HG03378 (cell line): ENCODE data around the gene PHKA2.
A peak's percentile ranks its signal among the peaks of the same experiment; 100 is the strongest.
"Not testable (repeated sequence)": the region's sequence is repeated elsewhere in the genome, so short reads cannot be mapped to it uniquely, and the experiment has no call there.

Experiments
- ATAC-seq: cut with Tn5 transposase; IDR thresholded peaks from one replicate; pipeline ENCODE4 v1.9.1; 2021; ENCODE audit warnings: mild to moderate bottlenecking, moderate library complexity; ENCODE audit not compliant: unreplicated experiment

PHKA2 gene

DNA sequence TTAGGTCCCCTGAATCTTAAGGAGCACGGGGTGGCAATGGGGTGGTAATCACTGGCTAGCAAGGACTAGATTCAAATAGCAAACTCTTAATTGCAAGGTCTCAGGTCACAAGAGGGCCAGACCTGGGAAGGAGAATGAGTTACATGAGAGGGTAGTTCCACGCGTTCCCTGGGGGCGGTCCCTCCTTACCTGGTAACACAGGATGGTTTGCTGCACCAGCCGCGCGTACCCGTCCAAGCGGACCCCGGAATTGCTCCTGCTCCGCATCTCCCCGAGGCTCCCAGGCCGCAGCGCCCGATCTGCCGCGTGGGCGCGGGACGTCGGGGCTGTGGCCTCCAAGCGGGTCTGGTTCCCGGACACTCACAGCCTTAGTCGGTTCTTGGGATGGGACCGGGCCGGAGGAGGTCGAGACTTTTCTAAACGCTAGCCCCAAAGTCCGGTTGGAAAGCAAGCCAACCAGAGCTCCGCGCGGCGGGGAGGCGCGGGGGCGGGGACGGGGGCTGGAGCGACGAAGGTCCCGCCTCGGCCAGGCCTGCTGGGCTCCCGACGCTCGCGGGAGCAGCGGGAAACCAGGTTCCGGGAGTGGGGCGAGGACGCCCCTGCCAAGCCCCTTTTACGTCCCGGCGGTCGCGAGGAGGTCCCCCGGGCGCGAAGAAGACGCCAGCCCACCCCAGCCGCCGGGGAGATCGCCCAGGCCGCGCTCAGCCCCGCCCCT lies at the start of gene PHKA2:
Gene PHKA2 (minus strand): TSS at position 449 of the 715 bp plus-strand sequence. CDS start 182 bp downstream, at position 267.
- peak; percentile 31 for ATAC-seq

DNA sequence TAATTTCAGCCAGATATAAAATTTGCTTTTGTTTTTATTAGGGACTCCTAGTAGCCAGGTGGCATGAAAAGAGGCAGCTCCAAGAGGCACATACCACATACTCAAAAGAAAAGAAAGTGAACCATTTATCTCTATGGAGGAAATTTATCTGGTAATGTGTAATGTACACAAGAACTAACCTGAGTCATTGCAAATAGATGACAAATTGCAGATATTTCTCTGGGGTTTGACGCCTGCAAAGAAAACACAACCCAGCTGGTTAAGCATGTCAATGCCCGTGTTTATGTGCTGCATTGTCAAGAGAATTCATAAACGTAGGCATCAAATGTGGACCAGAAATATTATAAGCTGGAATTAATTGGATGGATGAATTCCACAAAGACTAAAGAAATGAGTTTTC lies 46.9 kb upstream of the PHKA2 start:
- no peak for ATAC-seq

DNA sequence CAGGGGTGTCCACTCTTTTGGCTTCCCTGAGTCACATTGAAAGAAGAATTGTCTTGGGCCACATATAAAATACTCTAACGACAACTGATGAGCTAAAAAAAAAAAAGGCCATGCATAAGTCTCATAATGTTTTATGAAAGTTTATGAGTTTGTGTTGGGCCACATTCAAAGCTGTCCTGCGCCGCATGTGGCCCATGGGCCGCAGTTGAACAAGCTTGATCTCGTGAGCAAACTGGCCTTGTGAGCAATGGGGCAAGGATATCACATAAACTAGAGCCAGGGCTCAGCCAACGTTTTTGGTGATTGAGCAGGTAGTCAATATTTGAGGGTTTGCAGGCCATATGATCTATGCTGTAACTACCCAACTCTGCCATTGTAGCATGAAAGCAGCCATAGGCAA lies 44.6 kb upstream of the PHKA2 start:
- ATAC-seq = no peak

- ATAC-seq = no peak
Measured at GRCh38 chrX:19024366-19024765, 40.5 kb upstream of the PHKA2 start.

DNA sequence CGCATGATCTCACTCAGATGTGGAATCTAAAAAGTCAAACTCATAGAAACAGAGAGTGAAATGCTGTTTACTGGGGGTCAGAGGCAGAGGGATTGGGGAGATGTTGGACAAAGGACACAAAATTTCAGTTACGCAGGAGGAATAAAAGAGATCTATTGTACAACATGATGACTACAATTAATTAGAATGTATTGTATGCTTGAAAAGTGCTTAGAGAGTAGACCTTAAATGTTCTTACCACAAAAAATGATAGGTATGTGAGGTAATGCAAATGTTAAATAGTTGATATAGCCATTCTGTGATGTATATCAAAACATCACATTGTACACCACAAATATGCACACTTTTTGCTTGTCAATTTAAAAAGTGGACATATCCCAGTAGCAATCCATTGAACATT lies 36.1 kb upstream of the PHKA2 start:
- ATAC-seq = no peak

DNA sequence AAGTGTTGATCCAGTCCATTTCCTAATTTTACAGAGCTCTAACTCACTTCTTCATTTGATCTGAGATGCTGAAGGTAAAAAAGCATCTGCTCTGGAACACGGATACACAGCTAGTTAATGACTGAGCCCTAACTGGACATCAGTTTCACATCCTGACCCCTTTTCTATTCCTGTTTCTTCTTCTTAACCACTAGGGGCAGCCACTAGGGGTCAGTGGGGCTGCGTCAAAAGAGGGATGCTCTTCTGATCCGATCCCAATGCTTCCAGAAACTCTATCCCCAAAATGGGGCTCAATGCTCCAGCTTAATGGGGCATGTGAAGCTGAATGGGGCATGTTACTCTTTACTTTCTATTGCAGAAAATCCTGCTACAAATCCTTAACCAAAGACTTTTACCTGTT lies 33.4 kb upstream of the PHKA2 start:
- no peak for ATAC-seq

- ATAC-seq = not testable (repeated sequence)
Measured at GRCh38 chrX:19016614-19017013, 32.7 kb upstream of the PHKA2 start.

- no peak for ATAC-seq
Measured at GRCh38 chrX:19007868-19008267, 24.0 kb upstream of the PHKA2 start.

DNA sequence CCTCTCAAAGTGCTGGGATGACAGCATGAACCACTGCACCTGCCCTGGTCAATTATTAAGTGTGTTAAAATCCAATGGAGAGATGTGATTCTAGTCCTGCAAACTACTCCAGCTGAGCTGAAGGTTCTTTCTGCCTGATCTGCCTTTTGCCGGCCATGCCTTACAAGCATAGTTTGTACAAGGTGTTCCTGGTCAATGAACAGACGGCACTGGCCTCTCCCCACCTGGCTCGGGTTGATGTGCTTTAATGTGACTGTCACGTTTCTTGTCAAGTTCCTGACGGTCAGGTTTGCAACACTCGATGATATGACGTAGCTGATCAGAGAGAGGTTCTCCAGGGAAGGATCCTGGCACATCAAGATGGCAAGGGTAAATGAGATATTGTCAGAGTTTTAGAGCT lies 23.1 kb upstream of the PHKA2 start:
- ATAC-seq = no peak

GRCh38 chrX:19005909-19006308 lies 22.0 kb upstream of the PHKA2 start:
- ATAC-seq = no peak

DNA sequence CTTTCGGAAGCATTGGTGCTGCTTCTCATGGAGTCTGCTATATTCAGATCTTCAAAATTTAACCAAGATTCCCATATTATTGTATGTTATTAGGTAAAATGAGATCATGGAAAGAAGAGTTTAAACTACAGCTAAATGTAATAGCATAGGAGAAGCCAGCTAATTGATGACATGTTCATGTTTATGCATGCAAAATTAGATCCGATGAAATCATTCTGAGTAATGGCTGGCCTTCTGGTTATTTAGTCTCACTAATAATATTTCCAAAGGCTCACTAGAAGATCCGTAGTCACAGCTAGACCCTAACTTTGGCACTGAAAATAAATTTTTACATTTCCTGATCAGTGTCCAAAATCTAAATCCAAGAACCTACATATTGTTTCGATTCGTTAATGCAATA lies 19.8 kb upstream of the PHKA2 start:
- no peak for ATAC-seq

DNA sequence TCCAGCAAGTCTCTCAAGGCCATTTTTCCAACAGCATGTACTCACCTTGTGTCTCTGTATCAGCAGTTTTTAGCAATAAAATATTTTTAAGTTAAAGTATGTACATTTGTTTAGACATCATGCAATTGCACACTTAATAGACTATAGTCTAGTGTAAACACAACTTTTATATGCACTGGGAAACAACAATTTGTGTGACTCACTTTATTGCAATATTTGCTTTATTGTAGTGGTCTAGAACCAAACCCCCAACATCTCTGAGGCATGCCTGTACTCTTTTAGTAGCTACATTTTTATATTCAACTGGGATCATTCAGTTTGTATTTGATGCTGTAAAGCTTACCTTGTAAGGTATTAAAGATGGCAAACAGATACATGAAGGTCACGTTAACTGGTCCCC lies 14.7 kb upstream of the PHKA2 start:
- no peak for ATAC-seq

DNA sequence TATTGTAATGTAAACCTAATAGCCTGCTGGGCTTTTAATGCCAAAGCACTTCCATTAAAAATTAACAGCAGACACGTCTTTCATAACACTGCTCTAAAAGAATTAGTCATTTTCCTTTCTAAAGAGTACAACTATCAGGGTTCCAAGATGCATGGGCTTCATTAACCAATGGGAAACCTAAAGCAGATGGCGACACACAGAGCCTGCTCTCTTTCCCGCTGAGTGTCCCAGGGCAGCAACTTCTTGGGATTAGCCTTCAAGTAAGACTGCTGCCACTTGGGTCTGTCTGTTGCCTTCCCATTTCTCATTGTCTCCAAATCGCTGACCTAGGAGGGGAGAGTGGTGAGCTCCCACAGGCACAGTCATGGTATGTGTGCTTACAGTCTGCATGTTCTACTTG lies 14.0 kb upstream of the PHKA2 start:
- no peak for ATAC-seq

DNA sequence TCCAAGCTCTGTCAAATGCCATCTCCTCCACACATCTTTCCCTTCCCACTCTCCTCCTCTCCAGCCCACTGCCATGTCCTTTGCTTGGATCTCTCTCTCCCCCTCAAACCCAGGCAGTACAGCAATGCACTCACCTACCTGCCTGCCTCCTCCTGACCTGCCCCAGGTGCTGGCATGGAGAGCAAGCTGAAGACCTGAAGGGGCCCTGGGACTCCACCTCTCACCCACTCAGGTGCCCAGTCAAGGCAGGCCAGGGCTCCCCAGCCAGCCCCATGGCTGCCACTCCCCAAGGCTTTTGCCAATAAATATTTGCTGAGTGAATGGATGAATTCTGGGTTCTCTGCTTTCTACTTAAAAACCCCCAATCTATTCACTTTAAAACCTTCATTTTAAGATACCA lies 12.6 kb upstream of the PHKA2 start:
- ATAC-seq = no peak

DNA sequence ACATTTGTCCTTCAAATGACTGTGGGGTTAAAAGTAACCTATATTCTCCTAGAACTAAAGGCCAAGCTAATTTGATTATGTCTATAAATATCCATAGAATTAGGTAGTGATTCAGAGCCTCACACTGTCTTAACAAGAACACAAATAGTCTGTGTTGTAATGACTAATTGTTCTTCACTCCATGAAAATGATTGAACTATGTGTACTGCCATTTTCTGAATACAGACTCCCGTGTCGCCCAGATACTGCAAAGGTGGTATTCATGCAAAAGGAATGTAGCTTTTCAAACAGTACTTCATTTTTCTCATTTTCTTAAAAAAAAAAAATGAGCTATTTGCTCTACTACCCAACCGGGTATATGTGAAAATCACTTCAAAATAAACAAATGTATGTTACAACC lies 11.3 kb upstream of the PHKA2 start:
- no peak for ATAC-seq

GRCh38 chrX:18994713-18995112 lies 10.8 kb upstream of the PHKA2 start:
- no peak for ATAC-seq

- no peak for ATAC-seq
Measured at GRCh38 chrX:18992829-18993228, 8.9 kb upstream of the PHKA2 start.

- no peak for ATAC-seq
Measured at GRCh38 chrX:18985186-18985435, 1.2 kb upstream of the PHKA2 start.

DNA sequence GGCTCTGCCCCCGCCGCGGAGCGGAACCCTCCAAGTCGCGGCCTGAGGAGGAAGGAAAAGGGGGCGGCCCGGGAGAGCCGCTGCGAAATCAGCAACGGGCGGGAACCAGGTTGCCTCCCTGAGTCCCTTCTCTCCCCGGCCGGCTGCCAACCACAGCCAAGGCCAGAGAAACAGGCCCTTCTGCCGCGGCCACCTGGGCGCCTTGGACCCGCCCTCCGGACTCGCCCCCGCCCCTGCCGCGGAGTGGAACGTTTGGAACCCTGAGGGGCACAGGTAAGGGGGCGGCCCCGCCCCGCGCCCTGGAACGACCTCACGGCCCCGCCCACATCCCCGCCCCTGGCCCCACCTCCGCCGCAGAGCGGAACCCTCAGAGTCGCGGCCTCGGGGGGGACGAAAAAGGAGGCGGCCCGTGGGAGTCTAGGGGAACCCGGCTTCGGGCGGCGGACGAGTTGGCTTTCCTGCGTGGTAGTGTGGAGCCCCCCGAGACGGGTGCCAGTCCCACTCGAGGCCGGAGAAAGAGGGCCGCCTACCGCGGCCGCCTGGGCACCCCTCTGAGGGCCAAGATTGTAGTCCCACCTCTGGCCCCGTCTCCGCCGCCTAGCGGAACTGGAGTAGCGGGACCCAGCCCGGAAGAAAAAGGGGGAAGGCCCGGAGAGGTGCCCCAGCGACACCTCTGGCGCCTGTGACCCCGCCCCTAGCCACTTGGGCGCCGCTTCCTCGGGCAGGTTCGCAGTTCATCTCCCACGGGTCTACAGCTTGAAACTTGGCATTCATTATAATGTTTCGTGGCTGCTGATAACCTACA lies 669 bp upstream of the PHKA2 start:
- peak; percentile 75 for ATAC-seq

DNA sequence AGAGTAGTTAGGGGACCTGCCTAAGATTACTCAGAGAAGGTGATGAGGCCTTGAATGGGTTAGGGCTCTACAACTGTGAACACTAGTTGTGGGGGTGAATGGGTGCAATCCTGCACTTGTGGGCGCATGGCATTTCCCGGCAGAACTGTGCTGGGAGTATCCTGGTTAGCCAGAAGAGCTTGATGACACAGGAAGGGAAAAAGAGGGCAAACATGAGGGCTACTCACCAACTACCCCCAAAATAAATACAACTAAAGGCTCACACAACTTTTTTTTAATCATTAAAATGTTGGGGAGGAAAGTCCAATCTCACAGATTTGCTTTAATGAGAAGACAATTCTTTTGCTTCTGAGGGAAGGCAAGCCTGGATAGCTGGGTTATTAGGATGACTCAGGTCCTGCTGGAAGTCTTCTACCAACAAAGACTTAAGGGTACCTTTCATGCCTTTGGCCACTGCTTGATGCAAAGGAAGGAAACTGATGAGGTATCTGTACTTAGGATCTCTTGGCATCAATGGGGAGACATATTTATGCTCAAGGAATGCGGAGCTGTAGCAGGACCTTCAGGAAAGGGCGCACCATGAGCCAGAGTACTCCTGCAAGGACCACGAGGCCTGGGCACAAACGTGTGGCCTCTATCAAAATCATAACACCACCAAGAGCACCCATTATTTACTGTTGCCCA lies 2.6 kb downstream of the PHKA2 start:
- no peak for ATAC-seq

- ATAC-seq = not testable (repeated sequence)
Measured at GRCh38 chrX:18980262-18980661, 3.7 kb downstream of the PHKA2 start.

DNA sequence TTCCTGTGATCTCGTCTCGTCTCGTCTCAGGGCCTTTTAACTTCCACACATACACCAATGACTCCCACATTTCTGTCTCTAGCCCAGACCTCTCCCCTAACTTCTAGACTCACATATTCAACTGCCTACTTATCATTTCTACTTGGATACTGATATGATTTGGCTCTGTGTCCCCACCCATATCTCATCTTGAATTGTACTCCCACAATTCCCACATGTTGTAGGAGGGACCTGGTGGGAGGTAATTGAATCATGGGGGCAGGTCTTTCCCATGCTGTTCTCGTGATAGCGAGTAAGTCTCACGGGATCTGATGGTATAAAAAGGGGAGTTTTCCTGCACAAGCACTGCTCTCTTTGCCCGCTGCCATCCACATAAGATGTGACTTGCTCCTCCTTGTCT lies 8.9 kb downstream of the PHKA2 start:
- ATAC-seq = no peak
